Colon (tissue), 2 donors: ENCODE measurements around the gene GALNT16.
"Not testable (repeated sequence)": the region's sequence is repeated elsewhere in the genome, so short reads cannot be mapped to it uniquely, and the experiment has no call there.

ENCODE experiments used
- FAIRE-seq: peaks from 2 replicates; lab custom pipeline; 2012; peaks lifted over from hg19 to GRCh38; lab: Jason Lieb, UNC
- donor health status: control.
- donor health status: control.

Gene GALNT16

DNA sequence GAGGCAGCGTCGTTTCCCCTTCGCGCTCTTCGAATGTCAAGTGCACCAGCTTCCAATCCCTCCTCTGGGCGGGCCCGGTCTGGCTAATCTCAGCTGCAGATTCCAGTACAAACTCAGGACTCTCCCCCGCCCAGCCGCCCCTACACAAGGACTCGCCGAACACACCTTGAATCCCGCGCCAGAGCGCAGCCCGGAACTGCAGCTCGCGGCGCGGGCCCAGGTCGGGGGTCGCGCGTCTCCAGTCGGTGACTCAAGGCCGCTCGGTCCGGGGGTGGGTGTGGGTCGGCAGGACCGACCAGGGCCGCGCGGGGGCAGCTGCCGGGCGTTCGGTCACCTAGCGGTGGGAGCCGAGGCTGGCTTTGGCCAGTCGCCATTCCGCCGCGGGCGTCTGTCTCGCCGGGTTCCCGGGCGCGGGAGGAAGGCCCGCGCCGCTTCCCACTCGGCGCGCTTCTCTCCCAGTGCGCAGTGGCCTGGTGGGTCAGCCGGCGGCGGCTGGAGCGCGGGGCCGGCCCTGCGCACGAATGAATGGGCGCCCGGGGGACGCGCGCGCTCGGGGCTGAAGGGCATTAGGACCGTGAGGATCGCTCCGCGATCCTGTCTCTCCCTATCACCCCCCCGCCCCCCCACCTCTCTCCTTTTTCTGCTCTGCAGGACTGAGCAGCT is at the start of gene GALNT16:
Gene GALNT16 (plus strand): TSS at position 632 of the 663 bp plus-strand sequence. CDS start 133 bp downstream, outside the sequence.
- FAIRE-seq, result no peak

DNA sequence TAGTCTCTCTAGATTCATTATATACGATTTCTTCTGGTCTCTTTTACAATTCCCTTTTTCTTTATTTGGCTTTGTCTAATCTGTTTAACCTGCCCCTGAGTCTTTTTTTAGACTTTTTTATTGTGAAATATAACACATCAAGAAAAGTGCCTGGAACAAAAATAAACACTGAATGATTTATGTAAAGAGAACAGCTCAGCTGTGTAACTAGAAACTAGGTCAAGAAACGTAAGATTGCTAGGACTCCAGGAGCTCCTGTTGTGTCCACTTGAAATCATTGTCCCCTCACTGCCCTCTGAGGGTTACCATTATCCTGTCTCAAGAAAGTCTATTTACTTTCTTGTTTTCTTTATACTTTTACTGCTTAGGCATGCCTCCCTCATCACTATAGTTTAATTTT is 45.6 kb upstream of the GALNT16 start:
- FAIRE-seq, result no peak

- not testable (repeated sequence) for FAIRE-seq
These were observed 42.3 kb upstream of the GALNT16 start for GRCh38 chr14:69217663-69218062.

- FAIRE-seq, result no peak
These were observed 35.0 kb upstream of the GALNT16 start for GRCh38 chr14:69224946-69225345.

DNA sequence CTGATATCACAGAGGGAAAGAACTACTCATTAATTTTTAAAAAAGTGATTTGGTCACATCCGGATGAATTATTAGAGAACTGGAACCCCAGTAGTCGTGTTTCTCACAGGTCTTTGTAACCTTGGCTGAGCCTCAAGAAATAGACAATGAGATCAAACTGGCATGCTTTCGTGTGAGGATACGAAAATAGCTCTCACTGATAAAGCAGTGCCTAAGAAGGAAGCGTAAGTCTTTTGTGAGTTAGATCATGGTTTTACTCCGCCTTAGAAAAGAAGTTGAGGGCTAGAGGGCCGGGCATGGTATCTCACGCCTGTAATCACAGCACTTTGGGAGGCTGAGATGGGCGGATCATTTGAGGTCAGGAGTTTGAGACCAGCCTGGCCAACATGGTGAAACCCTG is 33.8 kb upstream of the GALNT16 start:
- no peak for FAIRE-seq

DNA sequence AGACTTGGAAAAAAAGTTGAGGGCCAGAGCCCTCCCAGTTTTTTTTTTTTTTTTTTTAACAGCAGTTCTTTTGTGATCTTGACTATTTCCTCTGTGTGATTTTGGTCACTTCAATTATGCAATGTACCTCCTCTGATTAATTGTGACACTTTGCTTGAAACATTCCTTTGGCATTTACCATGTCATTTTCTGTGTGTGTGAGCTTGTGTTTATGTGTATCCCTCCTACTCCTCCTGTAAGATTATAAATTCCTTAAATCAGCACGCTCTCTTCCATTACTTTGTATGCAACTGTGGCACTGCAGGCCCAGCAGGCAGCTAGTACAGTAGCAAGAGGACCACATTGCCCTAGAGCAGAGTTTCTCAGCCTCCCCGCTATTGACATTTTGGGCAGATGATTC is 33.2 kb upstream of the GALNT16 start:
- no peak for FAIRE-seq

- FAIRE-seq, result no peak
These were observed 28.5 kb upstream of the GALNT16 start for GRCh38 chr14:69231486-69231885.

DNA sequence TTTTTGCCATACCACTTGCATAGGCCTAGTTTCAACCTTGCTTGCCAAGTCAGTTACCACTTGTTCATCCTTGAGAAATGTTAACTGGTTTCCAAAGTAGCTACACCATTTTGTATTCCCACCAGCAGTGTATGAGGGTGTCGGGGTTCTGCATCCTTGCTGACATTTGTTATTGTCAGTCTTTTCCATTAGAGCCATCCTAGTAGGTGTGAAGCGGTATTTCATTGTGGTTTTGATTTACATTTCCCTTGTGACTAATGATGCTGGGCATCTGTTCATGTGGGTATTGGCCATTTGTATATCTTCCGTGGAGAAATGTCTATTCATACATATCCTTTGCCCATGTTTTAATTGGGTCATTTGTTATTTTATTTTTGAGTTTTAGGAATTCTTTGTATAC is 27.6 kb upstream of the GALNT16 start:
- FAIRE-seq, result no peak

DNA sequence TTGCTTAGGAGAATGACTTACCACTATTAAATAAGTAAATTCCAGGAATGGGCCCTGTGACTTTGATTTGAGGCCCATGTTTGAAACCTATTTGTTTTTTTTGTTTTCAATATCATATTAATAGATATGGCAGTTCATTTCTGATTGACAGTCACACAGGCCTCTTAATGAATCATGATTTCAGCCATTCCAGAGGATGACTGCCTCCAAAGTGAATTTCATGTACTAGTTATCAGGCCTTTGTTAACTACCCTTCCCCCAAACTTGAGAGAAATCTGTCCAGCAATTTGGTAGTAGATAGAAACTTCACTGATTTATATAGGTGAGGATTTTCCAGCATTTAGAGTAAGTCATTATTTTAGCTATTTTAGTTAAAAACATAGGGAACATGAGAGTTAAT is 25.9 kb upstream of the GALNT16 start:
- no peak for FAIRE-seq

GRCh38 chr14:69235708-69236107 is 24.2 kb upstream of the GALNT16 start:
- no peak for FAIRE-seq

- no peak for FAIRE-seq
These were observed 22.8 kb upstream of the GALNT16 start for GRCh38 chr14:69237142-69237541.

- no peak for FAIRE-seq
These were observed 22.4 kb upstream of the GALNT16 start for GRCh38 chr14:69237584-69237983.

DNA sequence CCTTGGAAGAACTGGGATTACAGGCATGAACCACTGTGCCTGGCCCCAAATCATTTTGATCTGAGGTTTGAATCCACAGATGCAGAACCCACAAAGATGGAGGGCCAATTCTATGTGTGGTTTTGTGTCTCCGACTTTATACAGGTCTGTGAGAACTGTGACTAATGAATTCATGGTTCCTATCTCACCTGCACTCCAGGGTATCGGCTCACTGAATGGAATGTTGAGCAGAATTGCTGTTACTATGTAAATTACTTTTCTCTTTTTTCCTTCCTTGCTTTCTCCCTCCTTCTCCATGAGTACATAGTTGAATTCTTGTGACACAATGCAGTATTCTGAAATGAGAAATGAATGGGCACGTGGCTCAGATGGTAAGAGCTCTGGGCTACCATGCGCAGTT is 21.1 kb upstream of the GALNT16 start:
- no peak for FAIRE-seq

GRCh38 chr14:69240527-69241173 is 19.3 kb upstream of the GALNT16 start:
- no peak for FAIRE-seq

DNA sequence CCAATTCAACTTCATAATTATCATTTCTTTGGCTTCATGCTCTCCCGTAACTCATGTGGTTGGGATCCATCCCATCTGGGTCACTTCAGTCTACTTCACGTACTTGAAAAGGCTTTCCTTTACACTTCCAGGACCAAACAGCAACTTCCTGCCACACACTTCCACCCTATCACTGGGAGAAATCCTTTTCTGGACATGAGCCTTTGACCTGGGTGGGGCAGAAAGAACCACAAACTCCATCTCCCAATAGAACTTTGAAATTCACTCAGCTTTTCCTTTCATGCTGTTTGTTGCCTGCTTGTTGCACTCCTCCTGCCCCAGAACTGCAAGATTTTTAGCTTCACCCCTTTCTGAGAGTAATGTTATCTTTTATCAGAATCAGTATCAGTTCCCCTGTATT is 18.4 kb upstream of the GALNT16 start:
- no peak for FAIRE-seq

- no peak for FAIRE-seq
These were observed 17.4 kb upstream of the GALNT16 start for GRCh38 chr14:69242311-69243224.

DNA sequence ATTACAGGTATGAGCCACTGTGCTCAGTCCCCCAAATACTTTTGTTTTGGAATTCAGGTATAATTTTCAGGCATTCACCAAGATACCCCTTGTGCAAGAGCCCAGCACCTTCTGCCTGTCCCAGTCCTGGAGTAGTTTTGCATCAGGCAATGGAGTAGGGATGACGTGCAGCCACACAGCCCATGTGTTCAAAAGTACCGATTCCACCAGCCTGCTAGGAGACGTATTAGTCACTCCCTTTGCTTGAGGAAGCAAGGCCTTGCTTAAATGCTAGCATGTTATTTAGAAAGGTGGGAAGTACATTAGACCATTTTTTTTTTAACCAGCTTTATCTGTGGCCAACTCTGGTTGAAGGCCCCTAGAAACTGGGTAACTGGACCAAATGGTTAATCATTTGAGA is 15.0 kb upstream of the GALNT16 start:
- FAIRE-seq, result no peak

DNA sequence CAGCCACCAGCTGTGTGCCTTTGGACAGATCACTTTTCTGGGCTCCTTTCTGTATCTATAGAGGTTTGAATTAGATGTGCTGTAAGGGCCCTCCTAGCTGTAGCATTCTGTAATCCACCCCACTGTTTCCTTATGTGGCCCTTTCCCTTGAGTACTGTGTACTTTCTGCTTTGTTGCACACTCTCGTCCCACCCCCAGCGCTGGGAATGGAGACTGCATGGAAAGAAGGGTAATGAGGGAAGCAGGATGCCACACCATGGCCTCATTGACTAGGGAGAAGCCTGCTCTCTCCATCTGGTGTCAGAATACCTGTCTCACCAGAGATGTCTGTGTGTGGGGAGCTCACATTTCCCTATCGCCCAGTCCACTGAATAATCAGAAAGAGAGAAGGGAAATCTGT is 13.6 kb upstream of the GALNT16 start:
- no peak for FAIRE-seq

DNA sequence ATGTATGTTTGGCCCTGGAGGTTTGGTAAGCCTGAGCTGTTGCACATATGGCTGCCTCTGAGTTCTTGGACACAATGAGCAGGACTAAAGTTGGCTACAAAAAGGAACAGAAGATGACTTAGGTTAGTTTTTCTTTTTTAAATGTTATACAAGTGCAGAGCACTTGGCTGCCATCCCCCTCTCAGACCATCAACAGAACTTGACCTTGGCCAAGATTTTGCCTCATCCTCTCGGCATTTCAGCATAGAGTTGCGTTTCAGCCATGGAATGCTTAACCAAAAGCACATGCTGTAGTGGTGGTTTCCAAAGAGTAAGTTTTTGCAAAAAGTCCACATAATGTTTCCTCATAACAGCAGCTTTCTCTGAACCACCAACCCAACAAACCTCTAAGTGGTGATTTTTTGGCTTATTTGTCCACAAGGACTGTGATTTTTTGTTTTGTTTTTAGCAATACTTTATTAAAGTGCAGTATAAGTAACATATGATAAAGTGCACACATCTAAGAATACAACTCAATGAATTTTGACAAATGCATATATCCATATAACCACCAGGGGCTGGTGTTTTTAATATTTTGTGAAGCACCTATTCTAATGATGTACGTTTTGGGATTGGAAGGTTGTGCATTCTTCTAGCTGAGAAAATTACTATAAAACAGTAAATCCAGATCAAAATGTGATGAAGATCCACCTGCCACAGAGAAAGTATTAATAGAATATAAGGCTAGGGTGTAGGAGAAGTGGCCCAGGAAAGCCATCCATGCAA is 12.1 kb upstream of the GALNT16 start:
- no peak for FAIRE-seq

GRCh38 chr14:69249603-69250002 is 10.4 kb upstream of the GALNT16 start:
- FAIRE-seq, result no peak

DNA sequence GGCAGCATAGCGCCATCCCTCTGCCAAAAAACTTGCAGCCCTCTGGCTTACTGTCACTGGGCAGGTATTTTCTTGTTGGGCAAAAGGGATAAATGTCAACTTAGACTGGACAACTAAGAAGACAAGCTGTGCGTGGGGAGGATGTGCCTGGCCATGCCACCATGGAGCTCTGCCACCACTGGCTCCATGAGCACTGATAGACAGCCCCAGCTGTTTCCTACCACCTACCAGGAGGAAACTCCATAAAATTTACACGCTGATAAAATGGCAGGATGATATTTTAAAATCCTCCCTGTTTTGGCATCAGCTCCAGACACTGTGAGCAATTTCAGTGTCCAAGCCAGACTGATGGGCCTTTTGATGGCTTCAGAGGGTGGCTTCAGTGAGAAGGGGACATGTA is 7.1 kb upstream of the GALNT16 start:
- FAIRE-seq, result no peak

- no peak for FAIRE-seq
These were observed 811 bp upstream of the GALNT16 start for GRCh38 chr14:69259168-69259526.
